Measurements from ENCODE around the gene CCNT1.
"Not testable (repeated sequence)": the region's sequence is repeated elsewhere in the genome, so short reads cannot be mapped to it uniquely, and the experiment has no call there.

CCNT1 gene

GRCh38 chr12:48716493-48717251 lies at the start of gene CCNT1:
Gene CCNT1, minus strand, starts transcription at chr12:48716707. Its CDS starts 32 bp downstream, at chr12:48716675.
- DNase-seq (ENCODE audit: extremely low read depth in 1 of 2, low read depth in 1 of 2), result peak; percentile 97 to 99

- peak in 1 of 2 donors; percentile 39 for DNase-seq (ENCODE audit: extremely low read depth in 1 of 2, low read depth in 1 of 2)
Measured at GRCh38 chr12:48765753-48766162, 49.3 kb upstream of the CCNT1 start.

- no peak for DNase-seq (ENCODE audit: extremely low read depth in 1 of 2, low read depth in 1 of 2)
Measured at GRCh38 chr12:48764521-48764920, 48.0 kb upstream of the CCNT1 start.

- DNase-seq (ENCODE audit: extremely low read depth in 1 of 2, low read depth in 1 of 2), result no peak
Measured at GRCh38 chr12:48758737-48759136, 42.2 kb upstream of the CCNT1 start.

GRCh38 chr12:48758186-48758585 lies 41.7 kb upstream of the CCNT1 start:
- no peak for DNase-seq (ENCODE audit: extremely low read depth in 1 of 2, low read depth in 1 of 2)

GRCh38 chr12:48750769-48751356 lies 34.4 kb upstream of the CCNT1 start:
- no peak for DNase-seq (ENCODE audit: extremely low read depth in 1 of 2, low read depth in 1 of 2)

GRCh38 chr12:48750215-48750614 lies 33.7 kb upstream of the CCNT1 start:
- no peak for DNase-seq (ENCODE audit: extremely low read depth in 1 of 2, low read depth in 1 of 2)

GRCh38 chr12:48744251-48745008 lies 27.9 kb upstream of the CCNT1 start:
- DNase-seq (ENCODE audit: extremely low read depth in 1 of 2, low read depth in 1 of 2), result no peak

- DNase-seq (ENCODE audit: extremely low read depth in 1 of 2, low read depth in 1 of 2), result no peak
Measured at GRCh38 chr12:48739618-48740269, 23.2 kb upstream of the CCNT1 start.

- DNase-seq (ENCODE audit: extremely low read depth in 1 of 2, low read depth in 1 of 2), result no peak
Measured at GRCh38 chr12:48736456-48736855, 19.9 kb upstream of the CCNT1 start.

- DNase-seq (ENCODE audit: extremely low read depth in 1 of 2, low read depth in 1 of 2), result no peak
Measured at GRCh38 chr12:48728807-48729206, 12.3 kb upstream of the CCNT1 start.

GRCh38 chr12:48720737-48721136 lies 4.2 kb upstream of the CCNT1 start:
- DNase-seq (ENCODE audit: extremely low read depth in 1 of 2, low read depth in 1 of 2), result not testable (repeated sequence)

GRCh38 chr12:48720171-48720570 lies 3.7 kb upstream of the CCNT1 start:
- DNase-seq (ENCODE audit: extremely low read depth in 1 of 2, low read depth in 1 of 2), result not testable (repeated sequence)

GRCh38 chr12:48719002-48719401 lies 2.5 kb upstream of the CCNT1 start:
- DNase-seq (ENCODE audit: extremely low read depth in 1 of 2, low read depth in 1 of 2), result not testable (repeated sequence)

- DNase-seq (ENCODE audit: extremely low read depth in 1 of 2, low read depth in 1 of 2), result no peak
Measured at GRCh38 chr12:48717252-48717695, 767 bp upstream of the CCNT1 start.

- no peak for DNase-seq (ENCODE audit: extremely low read depth in 1 of 2, low read depth in 1 of 2)
Measured at GRCh38 chr12:48716168-48716492, 377 bp downstream of the CCNT1 start.

GRCh38 chr12:48712209-48712608 lies 4.3 kb downstream of the CCNT1 start:
- no peak for DNase-seq (ENCODE audit: extremely low read depth in 1 of 2, low read depth in 1 of 2)

GRCh38 chr12:48698822-48699221 lies 17.7 kb downstream of the CCNT1 start:
- DNase-seq (ENCODE audit: extremely low read depth in 1 of 2, low read depth in 1 of 2), result not testable (repeated sequence)

- DNase-seq (ENCODE audit: extremely low read depth in 1 of 2, low read depth in 1 of 2), result no peak
Measured at GRCh38 chr12:48696626-48697025, 19.9 kb downstream of the CCNT1 start.

- DNase-seq (ENCODE audit: extremely low read depth in 1 of 2, low read depth in 1 of 2), result no peak
Measured at GRCh38 chr12:48695859-48696258, 20.6 kb downstream of the CCNT1 start.

GRCh38 chr12:48694038-48694437 lies 22.5 kb downstream of the CCNT1 start:
- DNase-seq (ENCODE audit: extremely low read depth in 1 of 2, low read depth in 1 of 2), result no peak
